ENCODE data around the gene TCIRG1.

TCIRG1 gene

DNA sequence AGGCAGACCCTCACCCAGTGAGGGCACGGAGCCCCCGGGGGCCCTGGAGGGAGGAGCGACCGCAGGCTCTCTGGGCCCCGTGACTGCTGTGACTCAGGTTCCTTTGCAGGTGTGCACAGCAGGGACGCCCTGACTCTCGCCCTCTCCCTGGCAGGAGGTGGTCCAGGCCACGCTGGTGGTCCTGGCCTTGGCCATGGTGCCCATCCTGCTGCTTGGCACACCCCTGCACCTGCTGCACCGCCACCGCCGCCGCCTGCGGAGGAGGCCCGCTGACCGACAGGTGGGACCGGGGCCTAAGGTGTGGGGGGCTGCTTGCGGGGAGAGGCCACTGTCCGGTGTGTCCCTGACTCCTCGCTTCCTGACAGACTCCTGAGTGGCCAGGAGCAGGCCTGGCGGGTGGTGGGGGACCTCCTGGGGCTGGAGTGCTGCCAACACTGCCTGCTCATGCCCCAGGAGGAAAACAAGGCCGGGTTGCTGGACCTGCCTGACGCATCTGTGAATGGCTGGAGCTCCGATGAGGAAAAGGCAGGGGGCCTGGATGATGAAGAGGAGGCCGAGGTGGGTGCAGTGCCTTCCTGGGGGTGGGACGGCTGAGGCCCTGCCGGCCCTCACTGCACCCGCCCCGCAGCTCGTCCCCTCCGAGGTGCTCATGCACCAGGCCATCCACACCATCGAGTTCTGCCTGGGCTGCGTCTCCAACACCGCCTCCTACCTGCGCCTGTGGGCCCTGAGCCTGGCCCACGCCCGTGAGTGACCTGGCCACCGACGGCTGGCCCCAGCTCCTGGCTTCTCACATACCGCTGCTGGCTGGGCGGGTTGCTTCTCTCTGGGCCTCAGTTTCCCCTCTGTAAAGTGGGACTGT lies 10.9 kb downstream of the TCIRG1 start:
- TF ChIP-seq, protein P1, sequence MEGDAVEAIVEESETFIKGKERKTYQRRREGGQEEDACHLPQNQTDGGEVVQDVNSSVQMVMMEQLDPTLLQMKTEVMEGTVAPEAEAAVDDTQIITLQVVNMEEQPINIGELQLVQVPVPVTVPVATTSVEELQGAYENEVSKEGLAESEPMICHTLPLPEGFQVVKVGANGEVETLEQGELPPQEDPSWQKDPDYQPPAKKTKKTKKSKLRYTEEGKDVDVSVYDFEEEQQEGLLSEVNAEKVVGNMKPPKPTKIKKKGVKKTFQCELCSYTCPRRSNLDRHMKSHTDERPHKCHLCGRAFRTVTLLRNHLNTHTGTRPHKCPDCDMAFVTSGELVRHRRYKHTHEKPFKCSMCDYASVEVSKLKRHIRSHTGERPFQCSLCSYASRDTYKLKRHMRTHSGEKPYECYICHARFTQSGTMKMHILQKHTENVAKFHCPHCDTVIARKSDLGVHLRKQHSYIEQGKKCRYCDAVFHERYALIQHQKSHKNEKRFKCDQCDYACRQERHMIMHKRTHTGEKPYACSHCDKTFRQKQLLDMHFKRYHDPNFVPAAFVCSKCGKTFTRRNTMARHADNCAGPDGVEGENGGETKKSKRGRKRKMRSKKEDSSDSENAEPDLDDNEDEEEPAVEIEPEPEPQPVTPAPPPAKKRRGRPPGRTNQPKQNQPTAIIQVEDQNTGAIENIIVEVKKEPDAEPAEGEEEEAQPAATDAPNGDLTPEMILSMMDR (IDR thresholded peaks at IDR 0.05; ENCODE audit: low read depth, low read length): no peak
- TF ChIP-seq MYC (IDR thresholded peaks at IDR 0.05; ENCODE audit: low read depth, low read length): no peak
- H3K4me3 ChIP-seq (ENCODE audit: low read depth, low read length): no peak overlapping the region
- DNase-seq (ENCODE audit: low read depth): no peak

DNA sequence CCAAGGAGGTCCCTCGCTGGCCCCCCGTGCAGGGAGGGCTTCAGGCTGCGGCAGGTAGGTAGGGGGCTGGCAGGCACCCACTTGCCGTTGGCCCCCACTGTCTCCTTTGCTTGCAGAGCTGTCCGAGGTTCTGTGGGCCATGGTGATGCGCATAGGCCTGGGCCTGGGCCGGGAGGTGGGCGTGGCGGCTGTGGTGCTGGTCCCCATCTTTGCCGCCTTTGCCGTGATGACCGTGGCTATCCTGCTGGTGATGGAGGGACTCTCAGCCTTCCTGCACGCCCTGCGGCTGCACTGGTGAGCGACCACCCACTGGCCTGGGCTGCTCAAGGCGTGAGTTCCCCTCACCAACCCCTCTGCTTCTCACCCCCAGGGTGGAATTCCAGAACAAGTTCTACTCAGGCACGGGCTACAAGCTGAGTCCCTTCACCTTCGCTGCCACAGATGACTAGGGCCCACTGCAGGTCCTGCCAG lies 11.6 kb downstream of the TCIRG1 start:
- DNase-seq (ENCODE audit: low read depth): no peak
- TF ChIP-seq MYC (IDR thresholded peaks at IDR 0.05; ENCODE audit: low read depth, low read length): no peak
- no peak for TF ChIP-seq POLR2A (IDR thresholded peaks at IDR 0.05; ENCODE audit: extremely low read depth, insufficient read length)
- TF ChIP-seq, protein P1 (IDR thresholded peaks at IDR 0.05; ENCODE audit: low read depth, low read length): no peak
- TF ChIP-seq, protein P2, sequence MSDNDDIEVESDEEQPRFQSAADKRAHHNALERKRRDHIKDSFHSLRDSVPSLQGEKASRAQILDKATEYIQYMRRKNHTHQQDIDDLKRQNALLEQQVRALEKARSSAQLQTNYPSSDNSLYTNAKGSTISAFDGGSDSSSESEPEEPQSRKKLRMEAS (IDR thresholded peaks at IDR 0.05; ENCODE audit: low read depth, low read length): no peak
- H3K4me3 ChIP-seq (ENCODE audit: low read depth, low read length): no peak overlapping the region

DNA sequence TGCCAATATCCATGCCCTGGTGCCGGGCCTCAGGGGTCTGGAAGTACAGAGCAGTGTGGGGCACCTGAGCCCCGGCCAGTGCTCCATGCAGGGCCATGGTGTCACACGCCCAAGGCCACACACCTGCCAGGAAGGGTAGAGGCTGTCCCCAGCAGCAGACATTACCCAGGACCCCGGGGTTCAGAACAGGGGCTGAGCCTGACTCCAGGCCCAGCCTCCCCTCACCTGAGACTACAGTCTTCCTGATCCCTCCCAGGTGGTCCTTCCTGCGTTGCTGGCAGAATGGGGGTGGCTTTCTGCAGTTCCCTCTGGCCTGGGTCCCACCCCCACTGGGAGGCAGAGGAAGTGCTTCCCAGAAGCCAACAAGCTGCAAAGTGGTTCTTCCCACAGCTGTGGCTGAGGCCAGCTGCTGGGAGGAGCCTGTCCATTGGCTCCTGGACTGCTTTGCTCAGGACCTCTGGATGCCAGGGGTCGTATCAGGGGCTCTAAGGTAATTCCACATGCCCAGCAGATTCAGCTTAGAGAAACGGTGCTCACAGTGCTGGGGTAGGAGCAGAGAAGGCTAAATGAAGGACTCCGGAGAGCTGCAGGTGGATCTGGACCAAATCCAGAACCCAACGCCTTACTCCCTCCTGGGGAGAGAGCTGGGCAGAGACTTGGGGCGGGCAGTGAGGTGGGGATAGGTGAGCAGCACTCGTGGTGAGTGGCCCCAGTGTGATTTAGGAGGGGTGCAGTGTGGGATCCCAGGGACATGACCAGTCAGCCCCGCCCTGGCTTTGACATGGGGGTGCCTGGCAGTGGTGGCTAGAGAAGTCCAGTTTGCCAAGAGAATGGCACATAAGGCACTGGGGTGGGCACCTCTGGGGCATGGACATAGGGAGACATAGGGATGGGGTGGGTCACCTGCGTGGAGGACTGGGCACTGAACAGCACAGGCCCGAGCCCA lies 12.6 kb downstream of the TCIRG1 start:
- TF ChIP-seq, protein P2 (IDR thresholded peaks at IDR 0.05; ENCODE audit: low read depth, low read length): no peak
- TF ChIP-seq, protein P1 (IDR thresholded peaks at IDR 0.05; ENCODE audit: low read depth, low read length): no peak
- no peak overlapping the region for H3K4me3 ChIP-seq (ENCODE audit: low read depth, low read length)
- DNase-seq (ENCODE audit: low read depth): peak; percentile 19

DNA sequence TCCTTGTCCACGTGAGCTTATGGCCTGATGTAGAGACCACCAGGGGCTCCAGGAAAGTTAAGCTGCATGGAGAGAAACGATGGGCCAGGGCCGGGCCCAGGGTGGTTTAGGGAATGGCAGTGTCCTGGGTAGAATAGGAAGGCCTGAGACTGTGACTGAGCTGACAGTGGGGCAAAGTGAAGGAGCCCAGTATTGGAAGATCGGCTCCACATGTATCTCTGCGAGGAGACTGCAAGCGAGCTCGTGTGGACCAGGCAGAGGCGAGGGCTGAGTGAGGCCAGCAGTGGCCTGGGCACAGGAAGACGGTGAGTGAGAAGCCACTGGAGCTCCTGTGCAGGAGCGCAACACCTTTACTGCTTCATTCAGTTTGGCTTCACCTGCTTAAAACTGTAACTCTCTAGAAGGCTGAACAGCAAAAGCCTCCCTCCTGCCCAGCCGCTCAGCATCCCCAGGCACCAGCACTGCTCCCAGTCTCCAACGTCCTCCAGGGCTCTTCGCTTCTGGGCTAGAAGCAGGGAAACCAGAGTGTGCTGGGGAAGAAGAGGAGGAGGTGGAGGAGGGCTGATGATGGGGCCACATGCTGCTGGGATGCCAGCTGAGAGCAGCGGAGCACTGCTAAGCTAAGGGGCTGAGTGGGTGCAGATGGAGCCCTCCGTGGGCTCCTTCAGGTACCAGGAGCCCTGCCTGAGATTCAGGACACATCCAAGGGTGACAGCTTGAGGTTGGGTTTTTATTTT lies 13.5 kb downstream of the TCIRG1 start:
- DNase-seq (ENCODE audit: low read depth): peak; percentile 19
- no peak overlapping the region for H3K4me3 ChIP-seq (ENCODE audit: low read depth, low read length)
- TF ChIP-seq, protein P2 (IDR thresholded peaks at IDR 0.05; ENCODE audit: low read depth, low read length): no peak
- TF ChIP-seq, protein P1 (IDR thresholded peaks at IDR 0.05; ENCODE audit: low read depth, low read length): no peak
- TF ChIP-seq POLR2A (IDR thresholded peaks at IDR 0.05; ENCODE audit: extremely low read depth, insufficient read length) (no peak), MYC (IDR thresholded peaks at IDR 0.05; ENCODE audit: low read depth, low read length) (no peak)

DNA sequence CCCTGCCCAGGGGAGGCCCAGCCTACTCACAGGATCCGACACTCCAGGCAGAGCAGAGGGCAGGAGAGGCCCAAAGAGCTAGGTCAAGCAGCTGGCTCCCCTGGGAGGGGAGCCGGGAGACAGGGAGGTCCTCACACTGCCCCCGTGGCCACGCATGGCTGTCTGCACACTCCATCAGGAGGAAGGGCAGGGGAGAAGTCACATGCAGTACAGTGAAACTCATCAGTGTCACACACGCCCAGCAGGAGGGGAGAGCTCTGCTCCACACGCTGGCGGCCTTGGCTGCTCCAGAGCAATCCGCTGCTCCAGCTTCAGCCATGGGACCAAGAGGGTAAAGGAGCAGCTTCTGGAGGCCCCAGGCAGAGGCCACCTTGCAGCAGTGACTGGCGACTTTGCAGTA lies 14.3 kb downstream of the TCIRG1 start:
- no peak for TF ChIP-seq MYC (IDR thresholded peaks at IDR 0.05; ENCODE audit: low read depth, low read length)
- TF ChIP-seq POLR2A (IDR thresholded peaks at IDR 0.05; ENCODE audit: extremely low read depth, insufficient read length): no peak
- TF ChIP-seq, protein P1 (IDR thresholded peaks at IDR 0.05; ENCODE audit: low read depth, low read length): no peak
- TF ChIP-seq, protein P2 (IDR thresholded peaks at IDR 0.05; ENCODE audit: low read depth, low read length): no peak
- H3K4me3 ChIP-seq (ENCODE audit: low read depth, low read length): no peak overlapping the region
- DNase-seq (ENCODE audit: low read depth): peak; percentile 50
